Stimulated activated CD4-positive, alpha-beta T cell treated with anti-CD3 and anti-CD28 coated beads, Interleukin-2, amount 100 ng/mL, for 24 hours (primary cell): Measurements from ENCODE around the gene SPOUT1.

Experiments
- DNase-seq, 2 donors: peaks; one replicate each; pipeline ENCODE4 v3.0.0-alpha.2; 2020

Gene SPOUT1

GRCh38 chr9:128835246-128836210, 5.9 kb upstream of the SPOUT1 start:
- DNase-seq, result no peak

GRCh38 chr9:128833696-128834095, 4.1 kb upstream of the SPOUT1 start:
- no peak for DNase-seq

GRCh38 chr9:128828719-128829452, 708 bp downstream of the SPOUT1 start:
- no peak for DNase-seq

- no peak for DNase-seq
These were observed 1.3 kb downstream of the SPOUT1 start for GRCh38 chr9:128828267-128828666.

- DNase-seq, result no peak
These were observed 3.5 kb downstream of the SPOUT1 start for GRCh38 chr9:128825923-128826700.

GRCh38 chr9:128824911-128825310, 4.7 kb downstream of the SPOUT1 start:
- DNase-seq, result no peak

- DNase-seq, result no peak
These were observed 5.6 kb downstream of the SPOUT1 start for GRCh38 chr9:128823903-128824406.

GRCh38 chr9:128823362-128823902, 6.2 kb downstream of the SPOUT1 start:
- no peak for DNase-seq

- no peak for DNase-seq
These were observed 7.1 kb downstream of the SPOUT1 start for GRCh38 chr9:128822407-128823042.

GRCh38 chr9:128821584-128822406, 7.8 kb downstream of the SPOUT1 start:
- no peak for DNase-seq

- DNase-seq, result no peak
These were observed 8.7 kb downstream of the SPOUT1 start for GRCh38 chr9:128820665-128821583.

- DNase-seq, result no peak
These were observed 9.6 kb downstream of the SPOUT1 start for GRCh38 chr9:128819716-128820664.

- DNase-seq, result peak; percentile 50 to 58
These were observed 10.5 kb downstream of the SPOUT1 start for GRCh38 chr9:128818839-128819715.

GRCh38 chr9:128818099-128818838, 11.3 kb downstream of the SPOUT1 start, which contains the start of gene ENDOG:
Gene ENDOG (plus strand): TSS chr9:128818500. CDS start chr9:128818685, 185 bp downstream.
- peak; percentile 98 to 99 for DNase-seq

- no peak for DNase-seq
These were observed 18.7 kb downstream of the SPOUT1 start for GRCh38 chr9:128810873-128811272.

- DNase-seq, result no peak
These were observed 19.8 kb downstream of the SPOUT1 start for GRCh38 chr9:128809831-128810230.
